ENCODE data around the gene CREB5.

Gene CREB5

GRCh38 chr7:28544453-28545117 lies 132.3 kb downstream of the CREB5 start:
- Histone ChIP-seq H3K4me3 (ENCODE audit: low read depth in 1 of 2, low read length in 2 of 2) (no peak overlapping the region), H3K27ac (ENCODE audit: low read length) (no peak overlapping the region), H3K36me3 (ENCODE audit: insufficient read depth, low read length) (no peaks in the 10 kb centered on the region), H2AFZ (ENCODE audit: low read depth, low read length) (no peak overlapping the region), H4K20me1 (ENCODE audit: insufficient read depth, low read length) (no peaks in the 10 kb centered on the region), H3K4me1 (ENCODE audit: insufficient read depth, low read length) (no peaks in the 10 kb centered on the region), H3K9me3 (ENCODE audit: insufficient read depth, low read length, severe bottlenecking) (peaks cover 7% of the 10 kb centered on the region), H3K4me2 (ENCODE audit: insufficient read depth, low read length) (no peak overlapping the region), H3K9ac (ENCODE audit: low read depth, low read length) (no peak overlapping the region), H3K79me2 (ENCODE audit: insufficient read depth, low read length) (no peaks in the 10 kb centered on the region), H3K27me3 (ENCODE audit: insufficient read depth, low read length, poor library complexity) (peaks cover 2% of the 10 kb centered on the region)
- DNase-seq: no peak
- no peak for TF ChIP-seq CTCF (IDR thresholded peaks at IDR 0.05; ENCODE audit: borderline replicate concordance, extremely low read depth, low read length, poor library complexity, severe bottlenecking)
- no peak for TF ChIP-seq EZH2 (IDR thresholded peaks at IDR 0.05; ENCODE audit: borderline replicate concordance, low read depth, low read length, severe bottlenecking)
- no peak for ATAC-seq (ENCODE audit: insufficient read depth, low read depth)

GRCh38 chr7:28546067-28546466 lies 133.7 kb downstream of the CREB5 start:
- H4K20me1 ChIP-seq (ENCODE audit: insufficient read depth, low read length): no peaks in the 10 kb centered on the region
- H3K4me3 ChIP-seq (ENCODE audit: low read depth in 1 of 2, low read length in 2 of 2): no peak overlapping the region
- no peak overlapping the region for H3K27ac ChIP-seq (ENCODE audit: low read length)
- ATAC-seq (ENCODE audit: insufficient read depth, low read depth): no peak
- peaks cover 7% of the 10 kb centered on the region for H3K9me3 ChIP-seq (ENCODE audit: insufficient read depth, low read length, severe bottlenecking)
- peaks cover 2% of the 10 kb centered on the region for H3K27me3 ChIP-seq (ENCODE audit: insufficient read depth, low read length, poor library complexity)
- no peaks in the 10 kb centered on the region for H3K36me3 ChIP-seq (ENCODE audit: insufficient read depth, low read length)
- H2AFZ ChIP-seq (ENCODE audit: low read depth, low read length): no peak overlapping the region
- no peak overlapping the region for H3K9ac ChIP-seq (ENCODE audit: low read depth, low read length)
- H3K4me1 ChIP-seq (ENCODE audit: insufficient read depth, low read length): no peaks in the 10 kb centered on the region
- H3K4me2 ChIP-seq (ENCODE audit: insufficient read depth, low read length): no peak overlapping the region
- no peak for DNase-seq
- TF ChIP-seq EZH2 (IDR thresholded peaks at IDR 0.05; ENCODE audit: borderline replicate concordance, low read depth, low read length, severe bottlenecking) (no peak), CTCF (IDR thresholded peaks at IDR 0.05; ENCODE audit: borderline replicate concordance, extremely low read depth, low read length, poor library complexity, severe bottlenecking) (no peak)
- H3K79me2 ChIP-seq (ENCODE audit: insufficient read depth, low read length): no peaks in the 10 kb centered on the region

GRCh38 chr7:28547115-28547514 lies 134.8 kb downstream of the CREB5 start:
- Histone ChIP-seq H3K79me2 (ENCODE audit: insufficient read depth, low read length) (no peaks in the 10 kb centered on the region), H4K20me1 (ENCODE audit: insufficient read depth, low read length) (no peaks in the 10 kb centered on the region), H3K27me3 (ENCODE audit: insufficient read depth, low read length, poor library complexity) (peaks cover 2% of the 10 kb centered on the region), H2AFZ (ENCODE audit: low read depth, low read length) (no peak overlapping the region), H3K36me3 (ENCODE audit: insufficient read depth, low read length) (no peaks in the 10 kb centered on the region), H3K4me3 (ENCODE audit: low read depth in 1 of 2, low read length in 2 of 2) (no peak overlapping the region), H3K4me1 (ENCODE audit: insufficient read depth, low read length) (no peaks in the 10 kb centered on the region), H3K27ac (ENCODE audit: low read length) (no peak overlapping the region), H3K9me3 (ENCODE audit: insufficient read depth, low read length, severe bottlenecking) (peaks cover 7% of the 10 kb centered on the region), H3K9ac (ENCODE audit: low read depth, low read length) (no peak overlapping the region), H3K4me2 (ENCODE audit: insufficient read depth, low read length) (no peak overlapping the region)
- TF ChIP-seq EZH2 (IDR thresholded peaks at IDR 0.05; ENCODE audit: borderline replicate concordance, low read depth, low read length, severe bottlenecking): no peak
- no peak for TF ChIP-seq CTCF (IDR thresholded peaks at IDR 0.05; ENCODE audit: borderline replicate concordance, extremely low read depth, low read length, poor library complexity, severe bottlenecking)
- ATAC-seq (ENCODE audit: insufficient read depth, low read depth) (no peak), DNase-seq (no peak)

All from DND-41 (cell line).